ENCODE results near the gene UNC80.

The UNC80 gene

GRCh38 chr2:209823484-209823883 is 51.9 kb downstream of the UNC80 start:
- Histone ChIP-seq H3K27ac (ENCODE audit: low read depth, low read length) (no peak overlapping the region), H3K9me3 (ENCODE audit: insufficient read depth, low read length) (no peaks in the 10 kb centered on the region), H4K20me1 (ENCODE audit: low read depth, low read length) (no peaks in the 10 kb centered on the region), H3K9ac (ENCODE audit: low read length) (no peak overlapping the region), H2AFZ (ENCODE audit: low read depth, low read length, severe bottlenecking) (no peak overlapping the region), H3K4me2 (ENCODE audit: low read depth, low read length, poor library complexity, severe bottlenecking) (no peak overlapping the region), H3K4me3 (ENCODE audit: insufficient read depth, low read length, poor library complexity, severe bottlenecking) (no peak overlapping the region), H3K36me3 (ENCODE audit: low read length) (no peaks in the 10 kb centered on the region), H3K27me3 (ENCODE audit: low read length) (no peaks in the 10 kb centered on the region), H3K9me2 (replicated peaks; ENCODE audit: insufficient read depth, low read length) (no peaks in the 10 kb centered on the region), H3F3A (ENCODE audit: insufficient read depth) (no peaks in the 10 kb centered on the region), H3K79me2 (ENCODE audit: insufficient read depth, low read length) (no peaks in the 10 kb centered on the region)
- TF ChIP-seq, protein P1, sequence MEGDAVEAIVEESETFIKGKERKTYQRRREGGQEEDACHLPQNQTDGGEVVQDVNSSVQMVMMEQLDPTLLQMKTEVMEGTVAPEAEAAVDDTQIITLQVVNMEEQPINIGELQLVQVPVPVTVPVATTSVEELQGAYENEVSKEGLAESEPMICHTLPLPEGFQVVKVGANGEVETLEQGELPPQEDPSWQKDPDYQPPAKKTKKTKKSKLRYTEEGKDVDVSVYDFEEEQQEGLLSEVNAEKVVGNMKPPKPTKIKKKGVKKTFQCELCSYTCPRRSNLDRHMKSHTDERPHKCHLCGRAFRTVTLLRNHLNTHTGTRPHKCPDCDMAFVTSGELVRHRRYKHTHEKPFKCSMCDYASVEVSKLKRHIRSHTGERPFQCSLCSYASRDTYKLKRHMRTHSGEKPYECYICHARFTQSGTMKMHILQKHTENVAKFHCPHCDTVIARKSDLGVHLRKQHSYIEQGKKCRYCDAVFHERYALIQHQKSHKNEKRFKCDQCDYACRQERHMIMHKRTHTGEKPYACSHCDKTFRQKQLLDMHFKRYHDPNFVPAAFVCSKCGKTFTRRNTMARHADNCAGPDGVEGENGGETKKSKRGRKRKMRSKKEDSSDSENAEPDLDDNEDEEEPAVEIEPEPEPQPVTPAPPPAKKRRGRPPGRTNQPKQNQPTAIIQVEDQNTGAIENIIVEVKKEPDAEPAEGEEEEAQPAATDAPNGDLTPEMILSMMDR (IDR thresholded peaks at IDR 0.05; ENCODE audit: insufficient read depth, low read length, poor library complexity, severe bottlenecking) = no peak
- no peak for TF ChIP-seq EZH2phosphoT487 (conservative IDR thresholded peaks at IDR 0.05; ENCODE audit: low read length)

GRCh38 chr2:209824391-209824790 is 52.8 kb downstream of the UNC80 start:
- Histone ChIP-seq H3F3A (ENCODE audit: insufficient read depth) (no peaks in the 10 kb centered on the region), H3K9me3 (ENCODE audit: insufficient read depth, low read length) (no peaks in the 10 kb centered on the region), H3K4me3 (ENCODE audit: insufficient read depth, low read length, poor library complexity, severe bottlenecking) (no peak overlapping the region), H3K27me3 (ENCODE audit: low read length) (no peaks in the 10 kb centered on the region), H3K27ac (ENCODE audit: low read depth, low read length) (no peak overlapping the region), H2AFZ (ENCODE audit: low read depth, low read length, severe bottlenecking) (no peak overlapping the region), H3K9ac (ENCODE audit: low read length) (no peak overlapping the region), H3K79me2 (ENCODE audit: insufficient read depth, low read length) (no peaks in the 10 kb centered on the region), H3K4me2 (ENCODE audit: low read depth, low read length, poor library complexity, severe bottlenecking) (no peak overlapping the region), H4K20me1 (ENCODE audit: low read depth, low read length) (no peaks in the 10 kb centered on the region), H3K9me2 (replicated peaks; ENCODE audit: insufficient read depth, low read length) (no peaks in the 10 kb centered on the region), H3K36me3 (ENCODE audit: low read length) (no peaks in the 10 kb centered on the region)
- TF ChIP-seq, protein P1 (IDR thresholded peaks at IDR 0.05; ENCODE audit: insufficient read depth, low read length, poor library complexity, severe bottlenecking) = no peak
- TF ChIP-seq EZH2phosphoT487 (conservative IDR thresholded peaks at IDR 0.05; ENCODE audit: low read length) = no peak

DNA sequence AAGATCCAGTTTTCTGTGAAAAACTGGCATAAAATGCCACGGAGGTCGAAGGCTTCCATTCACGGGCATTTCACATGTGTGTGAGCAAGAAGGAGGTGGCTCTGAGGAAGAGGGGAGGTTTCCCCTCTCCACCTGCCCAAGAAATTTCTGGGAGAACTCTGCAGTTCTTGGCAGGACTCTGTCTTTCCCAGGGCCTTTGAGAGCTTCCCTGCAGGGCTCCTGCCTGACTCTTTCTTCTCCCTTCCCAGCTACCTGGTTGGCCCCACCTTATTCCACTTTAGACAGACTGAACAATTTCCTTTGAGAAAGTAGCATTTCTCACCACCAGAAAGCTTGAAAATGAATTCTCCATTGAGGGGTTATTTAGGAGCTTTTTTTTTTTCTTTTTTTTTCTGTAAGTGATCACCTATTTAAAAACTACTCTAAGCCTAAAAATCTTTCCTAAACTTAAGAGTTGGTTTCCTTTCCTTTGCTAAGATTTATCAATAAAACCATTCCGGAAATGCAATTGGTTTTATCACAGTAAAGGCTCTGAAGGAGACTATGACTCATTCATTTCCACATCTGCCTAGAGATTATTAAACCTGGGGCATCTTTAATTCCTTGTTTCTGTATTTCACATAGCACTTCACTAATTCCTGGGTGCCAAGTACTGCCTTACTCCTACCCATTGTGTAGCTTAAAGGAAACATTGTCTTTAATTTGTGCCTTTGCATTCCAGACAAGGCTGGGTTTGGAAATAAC is 59.3 kb downstream of the UNC80 start:
- Histone ChIP-seq H3K9me3 (ENCODE audit: insufficient read depth, low read length) (no peaks in the 10 kb centered on the region), H3K9ac (ENCODE audit: low read length) (no peak overlapping the region), H3K27me3 (ENCODE audit: low read length) (no peaks in the 10 kb centered on the region), H3K79me2 (ENCODE audit: insufficient read depth, low read length) (no peaks in the 10 kb centered on the region), H2AFZ (ENCODE audit: low read depth, low read length, severe bottlenecking) (no peak overlapping the region), H3K4me3 (ENCODE audit: insufficient read depth, low read length, poor library complexity, severe bottlenecking) (no peak overlapping the region), H3F3A (ENCODE audit: insufficient read depth) (no peaks in the 10 kb centered on the region), H3K27ac (ENCODE audit: low read depth, low read length) (no peak overlapping the region), H3K4me2 (ENCODE audit: low read depth, low read length, poor library complexity, severe bottlenecking) (no peak overlapping the region), H4K20me1 (ENCODE audit: low read depth, low read length) (no peaks in the 10 kb centered on the region), H3K9me2 (replicated peaks; ENCODE audit: insufficient read depth, low read length) (no peaks in the 10 kb centered on the region), H3K36me3 (ENCODE audit: low read length) (no peaks in the 10 kb centered on the region)
- TF ChIP-seq, protein P1 (IDR thresholded peaks at IDR 0.05; ENCODE audit: insufficient read depth, low read length, poor library complexity, severe bottlenecking) = no peak
- TF ChIP-seq EZH2phosphoT487 (conservative IDR thresholded peaks at IDR 0.05; ENCODE audit: low read length) = no peak

All from SU-DHL-6 (cell line).